HEK293 (cell line): Measurements from ENCODE around the gene MAB21L3.

Experiments used
- CTCF ChIP-seq: fragments of 450-650 bp; formaldehyde crosslinking; IDR thresholded peaks from 2 replicates; pipeline ENCODE4 v1.5.1; 2016; ENCODE audit warnings: missing biosample characterization, missing genetic modification characterization
- ELK4 ChIP-seq: IDR thresholded peaks from 2 replicates; pipeline ENCODE4 v1.6.1; 2011; ENCODE audit warnings: mild to moderate bottlenecking, low read depth, low read length, borderline replicate concordance
- GFI1B ChIP-seq: fragments of 450-650 bp; formaldehyde crosslinking; IDR thresholded peaks from 2 replicates; pipeline ENCODE4 v1.5.1; 2016; ENCODE audit warnings: missing biosample characterization, missing genetic modification characterization
- PRDM4 ChIP-seq: fragments of 450-650 bp; formaldehyde crosslinking; IDR thresholded peaks from 2 replicates; pipeline ENCODE4 v1.5.1; 2017; ENCODE audit warnings: missing biosample characterization, missing genetic modification characterization
- ZFP41 ChIP-seq: fragments of 450-650 bp; formaldehyde crosslinking; IDR thresholded peaks from 2 replicates; pipeline ENCODE4 v1.5.1; 2016; ENCODE audit warnings: missing biosample characterization, missing genetic modification characterization, borderline replicate concordance
- ZNF138 ChIP-seq: fragments of 450-650 bp; formaldehyde crosslinking; IDR thresholded peaks from 2 replicates; pipeline ENCODE4 v1.5.1; 2016; ENCODE audit warnings: missing biosample characterization, missing genetic modification characterization, borderline replicate concordance
- ZNF223 ChIP-seq: fragments of 450-650 bp; formaldehyde crosslinking; IDR thresholded peaks from 2 replicates; pipeline ENCODE4 v1.5.1; 2016; ENCODE audit warnings: missing biosample characterization, missing genetic modification characterization
- ZNF518A ChIP-seq: fragments of 450-650 bp; formaldehyde crosslinking; conservative IDR thresholded peaks from 2 replicates; pipeline ENCODE4 v1.5.1; 2016; ENCODE audit warnings: low read depth, missing biosample characterization, missing genetic modification characterization
- ZNF624 ChIP-seq: fragments of 450-650 bp; formaldehyde crosslinking; IDR thresholded peaks from 2 replicates; pipeline ENCODE4 v1.5.1; 2017; ENCODE audit warnings: missing biosample characterization, missing genetic modification characterization
- ZNF629 ChIP-seq: fragments of 450-650 bp; formaldehyde crosslinking; IDR thresholded peaks from 2 replicates; pipeline ENCODE4 v1.5.1; 2017; ENCODE audit warnings: missing biosample characterization, missing genetic modification characterization
- ZNF692 ChIP-seq: fragments of 450-650 bp; formaldehyde crosslinking; IDR thresholded peaks from 2 replicates; pipeline ENCODE4 v1.5.1; 2016; ENCODE audit warnings: missing biosample characterization, missing genetic modification characterization
- ZNF768 ChIP-seq: fragments of 450-650 bp; formaldehyde crosslinking; IDR thresholded peaks from 2 replicates; pipeline ENCODE4 v1.5.1; 2018; ENCODE audit warnings: missing biosample characterization, mild to moderate bottlenecking, missing genetic modification characterization
- ZSCAN4 ChIP-seq: fragments of 450-650 bp; formaldehyde crosslinking; IDR thresholded peaks from 2 replicates; pipeline ENCODE4 v1.5.1; 2017; ENCODE audit warnings: missing biosample characterization, missing genetic modification characterization

GRCh38 chr1:116182019-116182714, 71.0 kb downstream of the MAB21L3 start:
- TF ChIP-seq CTCF (tag by site-specific recombination) (no peak), PRDM4 (tag by site-specific recombination) (no peak), ZNF138 (no peak), ZNF624 (tag by site-specific recombination) (no peak), ZNF223 (tag by site-specific recombination) (no peak), ZNF692 (tag by site-specific recombination) (no peak), ZNF518A (tag by site-specific recombination) (no peak), ZNF768 (tag by site-specific recombination) (no peak), ZFP41 (tag by site-specific recombination) (no peak), ZSCAN4 (tag by site-specific recombination) (no peak), GFI1B (no peak), ELK4 (no peak), ZNF629 (tag by site-specific recombination) (no peak)
